Measurements from ENCODE around the gene NPC1L1. TPM values are rescaled to one million over a fixed set of nuclear protein-coding genes. Genes with fewer than 3 reads are reported as not detected.

Gene NPC1L1
- total and polyA plus RNA-seq, 10 of the 15 experiments (the other 5 are each of a cell fraction or from before 2014, with no cell fraction given) = 0.01 to 0.90 TPM; not detected in 8

DNA sequence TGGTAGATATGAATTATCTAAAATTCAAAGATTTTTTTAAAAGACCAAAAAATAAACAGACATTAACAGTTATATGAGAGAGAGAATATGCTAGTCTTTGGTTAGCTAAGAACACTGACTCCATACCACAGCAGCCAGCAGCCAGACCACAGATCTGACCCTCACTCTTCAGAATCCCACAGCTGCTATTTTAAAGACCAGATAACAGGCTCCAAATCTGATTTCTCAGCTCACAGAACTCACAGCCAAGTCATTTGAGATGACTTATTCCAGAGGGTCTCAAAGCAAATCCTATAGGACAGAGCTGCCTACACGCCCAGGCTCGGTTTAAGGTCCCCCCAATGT is 71.0 kb downstream of the NPC1L1 start (continued):
- no peak for TF ChIP-seq REST (IDR thresholded peaks at IDR 0.05; ENCODE audit: low read depth, low read length)
- TF ChIP-seq, protein P1, sequence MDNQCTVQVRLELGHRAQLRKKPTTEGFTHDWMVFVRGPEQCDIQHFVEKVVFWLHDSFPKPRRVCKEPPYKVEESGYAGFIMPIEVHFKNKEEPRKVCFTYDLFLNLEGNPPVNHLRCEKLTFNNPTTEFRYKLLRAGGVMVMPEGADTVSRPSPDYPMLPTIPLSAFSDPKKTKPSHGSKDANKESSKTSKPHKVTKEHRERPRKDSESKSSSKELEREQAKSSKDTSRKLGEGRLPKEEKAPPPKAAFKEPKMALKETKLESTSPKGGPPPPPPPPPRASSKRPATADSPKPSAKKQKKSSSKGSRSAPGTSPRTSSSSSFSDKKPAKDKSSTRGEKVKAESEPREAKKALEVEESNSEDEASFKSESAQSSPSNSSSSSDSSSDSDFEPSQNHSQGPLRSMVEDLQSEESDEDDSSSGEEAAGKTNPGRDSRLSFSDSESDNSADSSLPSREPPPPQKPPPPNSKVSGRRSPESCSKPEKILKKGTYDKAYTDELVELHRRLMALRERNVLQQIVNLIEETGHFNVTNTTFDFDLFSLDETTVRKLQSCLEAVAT (IDR thresholded peaks at IDR 0.05) = no peak
- TF ChIP-seq, protein P2, sequence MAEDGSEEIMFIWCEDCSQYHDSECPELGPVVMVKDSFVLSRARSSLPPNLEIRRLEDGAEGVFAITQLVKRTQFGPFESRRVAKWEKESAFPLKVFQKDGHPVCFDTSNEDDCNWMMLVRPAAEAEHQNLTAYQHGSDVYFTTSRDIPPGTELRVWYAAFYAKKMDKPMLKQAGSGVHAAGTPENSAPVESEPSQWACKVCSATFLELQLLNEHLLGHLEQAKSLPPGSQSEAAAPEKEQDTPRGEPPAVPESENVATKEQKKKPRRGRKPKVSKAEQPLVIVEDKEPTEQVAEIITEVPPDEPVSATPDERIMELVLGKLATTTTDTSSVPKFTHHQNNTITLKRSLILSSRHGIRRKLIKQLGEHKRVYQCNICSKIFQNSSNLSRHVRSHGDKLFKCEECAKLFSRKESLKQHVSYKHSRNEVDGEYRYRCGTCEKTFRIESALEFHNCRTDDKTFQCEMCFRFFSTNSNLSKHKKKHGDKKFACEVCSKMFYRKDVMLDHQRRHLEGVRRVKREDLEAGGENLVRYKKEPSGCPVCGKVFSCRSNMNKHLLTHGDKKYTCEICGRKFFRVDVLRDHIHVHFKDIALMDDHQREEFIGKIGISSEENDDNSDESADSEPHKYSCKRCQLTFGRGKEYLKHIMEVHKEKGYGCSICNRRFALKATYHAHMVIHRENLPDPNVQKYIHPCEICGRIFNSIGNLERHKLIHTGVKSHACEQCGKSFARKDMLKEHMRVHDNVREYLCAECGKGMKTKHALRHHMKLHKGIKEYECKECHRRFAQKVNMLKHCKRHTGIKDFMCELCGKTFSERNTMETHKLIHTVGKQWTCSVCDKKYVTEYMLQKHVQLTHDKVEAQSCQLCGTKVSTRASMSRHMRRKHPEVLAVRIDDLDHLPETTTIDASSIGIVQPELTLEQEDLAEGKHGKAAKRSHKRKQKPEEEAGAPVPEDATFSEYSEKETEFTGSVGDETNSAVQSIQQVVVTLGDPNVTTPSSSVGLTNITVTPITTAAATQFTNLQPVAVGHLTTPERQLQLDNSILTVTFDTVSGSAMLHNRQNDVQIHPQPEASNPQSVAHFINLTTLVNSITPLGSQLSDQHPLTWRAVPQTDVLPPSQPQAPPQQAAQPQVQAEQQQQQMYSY (CRISPR knock-in tag; IDR thresholded peaks at IDR 0.05) = no peak
- TF ChIP-seq SMARCA5 (IDR thresholded peaks at IDR 0.05) = no peak
- TF ChIP-seq NFYA (IDR thresholded peaks at IDR 0.05; ENCODE audit: borderline replicate concordance, low read depth, low read length) = no peak
- TF ChIP-seq CBX3 (IDR thresholded peaks at IDR 0.05; ENCODE audit: borderline replicate concordance, low read depth) = no peak
- TF ChIP-seq SP1 (IDR thresholded peaks at IDR 0.05; ENCODE audit: low read depth, low read length) = no peak
